ENCODE results near the gene PBX3. TPM values are rescaled to one million over a fixed set of nuclear protein-coding genes. Genes with fewer than 3 reads are reported as not detected.

Gene PBX3
- total and polyA plus RNA-seq, 10 of the 15 experiments (the other 5 are each of a cell fraction or from before 2014, with no cell fraction given) = 6.7 to 146 (median 22.2) TPM

GRCh38 chr9:125700791-125701190 is 46.4 kb upstream of the PBX3 start (continued):
- TF ChIP-seq IKZF1 (conservative IDR thresholded peaks at IDR 0.05) (peak; percentile 97), NR2F1 (conservative IDR thresholded peaks at IDR 0.05) (peak; percentile 84), JUNB (IDR thresholded peaks at IDR 0.05) (peak; percentile 96), RELB (IDR thresholded peaks at IDR 0.05; ENCODE audit: low read depth) (peak; percentile 99), POU2F2 (IDR thresholded peaks at IDR 0.05; ENCODE audit: borderline replicate concordance, low read depth, low read length) (peak; percentile 80; the same call in 1 of the 3 replicates), BHLHE40 (IDR thresholded peaks at IDR 0.05; ENCODE audit: borderline replicate concordance in 1 of 2, low read depth in 2 of 2, low read length in 1 of 2) (peak; percentile 54 to 69; a peak in 2 of 4 replicates), EED (IDR thresholded peaks at IDR 0.05; ENCODE audit: low read depth) (peak; percentile 96), PAX5 (IDR thresholded peaks at IDR 0.05; ENCODE audit: borderline replicate concordance, low read depth, low read length) (peak; percentile 88; the same call in 1 of the 2 replicates), ELK1 (IDR thresholded peaks at IDR 0.05; ENCODE audit: low read depth, low read length) (no peak), YY1 (IDR thresholded peaks at IDR 0.05; ENCODE audit: low read depth, low read length) (0 out of 2 replicates have a peak, but pooled peaks have one; percentile 40)
- TF ChIP-seq, protein P1, sequence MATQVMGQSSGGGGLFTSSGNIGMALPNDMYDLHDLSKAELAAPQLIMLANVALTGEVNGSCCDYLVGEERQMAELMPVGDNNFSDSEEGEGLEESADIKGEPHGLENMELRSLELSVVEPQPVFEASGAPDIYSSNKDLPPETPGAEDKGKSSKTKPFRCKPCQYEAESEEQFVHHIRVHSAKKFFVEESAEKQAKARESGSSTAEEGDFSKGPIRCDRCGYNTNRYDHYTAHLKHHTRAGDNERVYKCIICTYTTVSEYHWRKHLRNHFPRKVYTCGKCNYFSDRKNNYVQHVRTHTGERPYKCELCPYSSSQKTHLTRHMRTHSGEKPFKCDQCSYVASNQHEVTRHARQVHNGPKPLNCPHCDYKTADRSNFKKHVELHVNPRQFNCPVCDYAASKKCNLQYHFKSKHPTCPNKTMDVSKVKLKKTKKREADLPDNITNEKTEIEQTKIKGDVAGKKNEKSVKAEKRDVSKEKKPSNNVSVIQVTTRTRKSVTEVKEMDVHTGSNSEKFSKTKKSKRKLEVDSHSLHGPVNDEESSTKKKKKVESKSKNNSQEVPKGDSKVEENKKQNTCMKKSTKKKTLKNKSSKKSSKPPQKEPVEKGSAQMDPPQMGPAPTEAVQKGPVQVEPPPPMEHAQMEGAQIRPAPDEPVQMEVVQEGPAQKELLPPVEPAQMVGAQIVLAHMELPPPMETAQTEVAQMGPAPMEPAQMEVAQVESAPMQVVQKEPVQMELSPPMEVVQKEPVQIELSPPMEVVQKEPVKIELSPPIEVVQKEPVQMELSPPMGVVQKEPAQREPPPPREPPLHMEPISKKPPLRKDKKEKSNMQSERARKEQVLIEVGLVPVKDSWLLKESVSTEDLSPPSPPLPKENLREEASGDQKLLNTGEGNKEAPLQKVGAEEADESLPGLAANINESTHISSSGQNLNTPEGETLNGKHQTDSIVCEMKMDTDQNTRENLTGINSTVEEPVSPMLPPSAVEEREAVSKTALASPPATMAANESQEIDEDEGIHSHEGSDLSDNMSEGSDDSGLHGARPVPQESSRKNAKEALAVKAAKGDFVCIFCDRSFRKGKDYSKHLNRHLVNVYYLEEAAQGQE (IDR thresholded peaks at IDR 0.05; ENCODE audit: low read depth, low read length) = peak; percentile 28; the same call in 1 of the 2 replicates
- TF ChIP-seq, protein P2, sequence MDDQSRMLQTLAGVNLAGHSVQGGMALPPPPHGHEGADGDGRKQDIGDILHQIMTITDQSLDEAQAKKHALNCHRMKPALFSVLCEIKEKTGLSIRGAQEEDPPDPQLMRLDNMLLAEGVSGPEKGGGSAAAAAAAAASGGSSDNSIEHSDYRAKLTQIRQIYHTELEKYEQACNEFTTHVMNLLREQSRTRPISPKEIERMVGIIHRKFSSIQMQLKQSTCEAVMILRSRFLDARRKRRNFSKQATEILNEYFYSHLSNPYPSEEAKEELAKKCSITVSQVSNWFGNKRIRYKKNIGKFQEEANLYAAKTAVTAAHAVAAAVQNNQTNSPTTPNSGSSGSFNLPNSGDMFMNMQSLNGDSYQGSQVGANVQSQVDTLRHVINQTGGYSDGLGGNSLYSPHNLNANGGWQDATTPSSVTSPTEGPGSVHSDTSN (IDR thresholded peaks at IDR 0.05; ENCODE audit: insufficient replicate concordance, low read depth, low read length) = peak; percentile 33
- TF ChIP-seq, protein P3, sequence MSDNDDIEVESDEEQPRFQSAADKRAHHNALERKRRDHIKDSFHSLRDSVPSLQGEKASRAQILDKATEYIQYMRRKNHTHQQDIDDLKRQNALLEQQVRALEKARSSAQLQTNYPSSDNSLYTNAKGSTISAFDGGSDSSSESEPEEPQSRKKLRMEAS (IDR thresholded peaks at IDR 0.05; ENCODE audit: low read depth, low read length) = no peak
- TF ChIP-seq, protein P4, sequence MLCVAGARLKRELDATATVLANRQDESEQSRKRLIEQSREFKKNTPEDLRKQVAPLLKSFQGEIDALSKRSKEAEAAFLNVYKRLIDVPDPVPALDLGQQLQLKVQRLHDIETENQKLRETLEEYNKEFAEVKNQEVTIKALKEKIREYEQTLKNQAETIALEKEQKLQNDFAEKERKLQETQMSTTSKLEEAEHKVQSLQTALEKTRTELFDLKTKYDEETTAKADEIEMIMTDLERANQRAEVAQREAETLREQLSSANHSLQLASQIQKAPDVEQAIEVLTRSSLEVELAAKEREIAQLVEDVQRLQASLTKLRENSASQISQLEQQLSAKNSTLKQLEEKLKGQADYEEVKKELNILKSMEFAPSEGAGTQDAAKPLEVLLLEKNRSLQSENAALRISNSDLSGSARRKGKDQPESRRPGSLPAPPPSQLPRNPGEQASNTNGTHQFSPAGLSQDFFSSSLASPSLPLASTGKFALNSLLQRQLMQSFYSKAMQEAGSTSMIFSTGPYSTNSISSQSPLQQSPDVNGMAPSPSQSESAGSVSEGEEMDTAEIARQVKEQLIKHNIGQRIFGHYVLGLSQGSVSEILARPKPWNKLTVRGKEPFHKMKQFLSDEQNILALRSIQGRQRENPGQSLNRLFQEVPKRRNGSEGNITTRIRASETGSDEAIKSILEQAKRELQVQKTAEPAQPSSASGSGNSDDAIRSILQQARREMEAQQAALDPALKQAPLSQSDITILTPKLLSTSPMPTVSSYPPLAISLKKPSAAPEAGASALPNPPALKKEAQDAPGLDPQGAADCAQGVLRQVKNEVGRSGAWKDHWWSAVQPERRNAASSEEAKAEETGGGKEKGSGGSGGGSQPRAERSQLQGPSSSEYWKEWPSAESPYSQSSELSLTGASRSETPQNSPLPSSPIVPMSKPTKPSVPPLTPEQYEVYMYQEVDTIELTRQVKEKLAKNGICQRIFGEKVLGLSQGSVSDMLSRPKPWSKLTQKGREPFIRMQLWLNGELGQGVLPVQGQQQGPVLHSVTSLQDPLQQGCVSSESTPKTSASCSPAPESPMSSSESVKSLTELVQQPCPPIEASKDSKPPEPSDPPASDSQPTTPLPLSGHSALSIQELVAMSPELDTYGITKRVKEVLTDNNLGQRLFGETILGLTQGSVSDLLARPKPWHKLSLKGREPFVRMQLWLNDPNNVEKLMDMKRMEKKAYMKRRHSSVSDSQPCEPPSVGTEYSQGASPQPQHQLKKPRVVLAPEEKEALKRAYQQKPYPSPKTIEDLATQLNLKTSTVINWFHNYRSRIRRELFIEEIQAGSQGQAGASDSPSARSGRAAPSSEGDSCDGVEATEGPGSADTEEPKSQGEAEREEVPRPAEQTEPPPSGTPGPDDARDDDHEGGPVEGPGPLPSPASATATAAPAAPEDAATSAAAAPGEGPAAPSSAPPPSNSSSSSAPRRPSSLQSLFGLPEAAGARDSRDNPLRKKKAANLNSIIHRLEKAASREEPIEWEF (IDR thresholded peaks at IDR 0.05; ENCODE audit: insufficient replicate concordance, low read depth, low read length) = peak; percentile 64
- TF ChIP-seq, protein P5, sequence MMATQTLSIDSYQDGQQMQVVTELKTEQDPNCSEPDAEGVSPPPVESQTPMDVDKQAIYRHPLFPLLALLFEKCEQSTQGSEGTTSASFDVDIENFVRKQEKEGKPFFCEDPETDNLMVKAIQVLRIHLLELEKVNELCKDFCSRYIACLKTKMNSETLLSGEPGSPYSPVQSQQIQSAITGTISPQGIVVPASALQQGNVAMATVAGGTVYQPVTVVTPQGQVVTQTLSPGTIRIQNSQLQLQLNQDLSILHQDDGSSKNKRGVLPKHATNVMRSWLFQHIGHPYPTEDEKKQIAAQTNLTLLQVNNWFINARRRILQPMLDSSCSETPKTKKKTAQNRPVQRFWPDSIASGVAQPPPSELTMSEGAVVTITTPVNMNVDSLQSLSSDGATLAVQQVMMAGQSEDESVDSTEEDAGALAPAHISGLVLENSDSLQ (IDR thresholded peaks at IDR 0.05) = peak; percentile 72
